HG03439 (cell line): ENCODE results near the gene RHOT2.
"Not testable (repeated sequence)": the region's sequence is repeated elsewhere in the genome, so short reads cannot be mapped to it uniquely, and the experiment has no call there.

ENCODE experiments used
- ATAC-seq: cut with Tn5 transposase; IDR thresholded peaks from one replicate; pipeline ENCODE4 v1.9.1; 2021; ENCODE audit warnings: mild to moderate bottlenecking, moderate library complexity; ENCODE audit not compliant: unreplicated experiment

Gene RHOT2

GRCh38 chr16:712740-713250 is 44.9 kb downstream of the RHOT2 start:
- ATAC-seq: not testable (repeated sequence)

GRCh38 chr16:714079-714478 is 46.1 kb downstream of the RHOT2 start:
- no peak for ATAC-seq

- peak; percentile 51 for ATAC-seq
Observed at GRCh38 chr16:714558-715476, 46.9 kb downstream of the RHOT2 start, which contains the start of gene METRN. TSS of gene METRN (plus strand) at chr16:715118. CDS start at chr16:715290, 172 bp downstream.

- peak; percentile 10 for ATAC-seq
Observed at GRCh38 chr16:715477-716199, 47.7 kb downstream of the RHOT2 start.

GRCh38 chr16:716200-716568 is 48.3 kb downstream of the RHOT2 start:
- no peak for ATAC-seq

- no peak for ATAC-seq
Observed at GRCh38 chr16:716768-717325, 48.9 kb downstream of the RHOT2 start.

- ATAC-seq: no peak
Observed at GRCh38 chr16:717450-718245, 49.7 kb downstream of the RHOT2 start.

GRCh38 chr16:718389-718788 is 50.5 kb downstream of the RHOT2 start:
- no peak for ATAC-seq

GRCh38 chr16:718922-719321 is 51.0 kb downstream of the RHOT2 start:
- no peak for ATAC-seq

- no peak for ATAC-seq
Observed at GRCh38 chr16:719815-720446, 52.0 kb downstream of the RHOT2 start.

- peak; percentile 5 for ATAC-seq
Observed at GRCh38 chr16:720447-720989, 52.6 kb downstream of the RHOT2 start.

GRCh38 chr16:720990-721764 is 53.2 kb downstream of the RHOT2 start, which contains the start of gene ANTKMT:
TSS of gene ANTKMT (plus strand) at chr16:721146. CDS start at chr16:721275, 129 bp downstream.
- peak; percentile 53 for ATAC-seq

- no peak for ATAC-seq
Observed at GRCh38 chr16:721765-722540, 54.0 kb downstream of the RHOT2 start.

GRCh38 chr16:722835-723633 is 55.1 kb downstream of the RHOT2 start:
- no peak for ATAC-seq

GRCh38 chr16:723695-724094 is 55.8 kb downstream of the RHOT2 start:
- no peak for ATAC-seq
